SU-DHL-6 (cell line): Measurements from ENCODE around the gene NUTF2.

Experiments used
- H2AFZ ChIP-seq: fragments of 200-600 bp; sonication (generic); 2 replicates; pipeline ENCODE4 v1.6.1; 2014; ENCODE audit warnings: low read depth, mild to moderate bottlenecking, moderate library complexity, mixed read lengths, antibody characterized with exemption, low read length; ENCODE audit not compliant: severe bottlenecking
- H3F3A ChIP-seq: fragments of 200-600 bp; shearing (Covaris generic); 2 replicates; pipeline ENCODE4 v1.6.0; 2016; ENCODE audit warnings: antibody characterized with exemption, mild to moderate bottlenecking; ENCODE audit not compliant: insufficient read depth
- H3K27ac ChIP-seq: fragments of 200-600 bp; sonication (generic); 2 replicates; pipeline ENCODE4 v1.5.1; 2016; ENCODE audit warnings: low read depth, mild to moderate bottlenecking, low read length, moderate library complexity, mixed read lengths
- H3K27me3 ChIP-seq: fragments of 200-600 bp; sonication (generic), shearing (Covaris generic); 2 replicates; pipeline ENCODE4 v1.6.0; 2014; ENCODE audit warnings: mild to moderate bottlenecking, low read length
- H3K36me3 ChIP-seq: fragments of 200-600 bp; sonication (generic); 2 replicates; pipeline ENCODE4 v1.6.1; 2014; ENCODE audit warnings: mild to moderate bottlenecking, low read length, mixed read lengths
- H3K4me2 ChIP-seq: fragments of 300-600, 200-600 bp; shearing (Covaris generic), sonication (generic); 2 replicates; pipeline ENCODE4 v1.6.0; 2014; ENCODE audit warnings: low read length, low read depth, mild to moderate bottlenecking; ENCODE audit not compliant: poor library complexity, severe bottlenecking
- H3K4me3 ChIP-seq: fragments of 200-600 bp; sonication (generic); 2 replicates; pipeline ENCODE4 v1.5.1; 2014; ENCODE audit warnings: antibody characterized with exemption, low read length, mild to moderate bottlenecking, mixed read lengths; ENCODE audit not compliant: insufficient read depth, poor library complexity, severe bottlenecking
- H3K79me2 ChIP-seq: fragments of 200-600 bp; sonication (generic); 2 replicates; pipeline ENCODE4 v1.6.1; 2014; ENCODE audit warnings: mild to moderate bottlenecking, low read length, moderate library complexity; ENCODE audit not compliant: insufficient read depth
- H3K9ac ChIP-seq: fragments of 200-600 bp; sonication (generic); 2 replicates; pipeline ENCODE4 v1.7.0; 2014; ENCODE audit warnings: mild to moderate bottlenecking, low read length
- H3K9me2 ChIP-seq: fragments of 200-600 bp; sonication (generic); replicated peaks from 2 replicates; pipeline ENCODE4 v1.6.1; 2014; ENCODE audit warnings: low read length; ENCODE audit not compliant: insufficient read depth
- H3K9me3 ChIP-seq: fragments of 200-600 bp; sonication (generic); 2 replicates; pipeline ENCODE4 v1.6.1; 2014; ENCODE audit warnings: low read length, mixed read lengths; ENCODE audit not compliant: insufficient read depth
- H4K20me1 ChIP-seq: fragments of 200-600 bp; sonication (generic); 2 replicates; pipeline ENCODE4 v1.6.1; 2014; ENCODE audit warnings: low read depth, mild to moderate bottlenecking, antibody characterized with exemption, low read length, moderate library complexity, mixed read lengths
- EZH2phosphoT487 ChIP-seq: fragments of 200-600 bp; sonication (generic), shearing (Covaris generic); conservative IDR thresholded peaks from 2 replicates; pipeline ENCODE4 v1.6.1; 2018; ENCODE audit warnings: mild to moderate bottlenecking, antibody characterized with exemption, low read length, moderate library complexity, mixed read lengths
- TF ChIP-seq, protein P1 (sequence below): fragments of 200-600 bp; sonication (generic); IDR thresholded peaks from one replicate; pipeline ENCODE4 v1.5.1; 2017; ENCODE audit warnings: antibody characterized with exemption, mild to moderate bottlenecking, low read length, moderate library complexity; ENCODE audit not compliant: insufficient read depth, poor library complexity, severe bottlenecking

The NUTF2 gene

DNA sequence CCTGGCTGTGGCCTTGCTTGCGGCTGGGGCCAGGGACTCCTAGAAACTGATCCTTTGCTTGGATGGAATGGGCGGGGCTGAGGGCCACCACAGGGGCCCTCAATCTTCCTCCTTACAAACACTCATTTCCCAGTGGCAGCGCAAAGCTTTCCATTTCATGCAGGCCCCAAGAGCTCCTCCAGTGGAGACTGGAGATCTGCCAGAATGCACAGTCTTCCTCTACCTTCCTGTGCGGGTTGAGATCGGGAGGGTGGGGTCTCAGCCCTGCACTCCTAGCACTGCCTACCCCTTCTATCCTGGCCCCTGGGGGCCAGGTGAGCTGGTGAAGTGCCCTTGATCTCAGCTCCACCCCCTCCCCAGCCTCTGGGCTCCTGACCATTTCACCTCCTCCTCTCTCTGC, 39.7 kb downstream of the NUTF2 start:
- H3K27ac ChIP-seq = no peak overlapping the region
- no peaks in the 10 kb centered on the region for H3K9me2 ChIP-seq
- H3K4me3 ChIP-seq = no peak overlapping the region
- H3K4me2 ChIP-seq = no peak overlapping the region
- no peaks in the 10 kb centered on the region for H3K79me2 ChIP-seq
- H3K36me3 ChIP-seq = no peaks in the 10 kb centered on the region
- H3K9ac ChIP-seq = no peak overlapping the region
- H3K9me3 ChIP-seq = no peaks in the 10 kb centered on the region
- no peaks in the 10 kb centered on the region for H4K20me1 ChIP-seq
- H2AFZ ChIP-seq = no peak overlapping the region
- TF ChIP-seq, protein P1, sequence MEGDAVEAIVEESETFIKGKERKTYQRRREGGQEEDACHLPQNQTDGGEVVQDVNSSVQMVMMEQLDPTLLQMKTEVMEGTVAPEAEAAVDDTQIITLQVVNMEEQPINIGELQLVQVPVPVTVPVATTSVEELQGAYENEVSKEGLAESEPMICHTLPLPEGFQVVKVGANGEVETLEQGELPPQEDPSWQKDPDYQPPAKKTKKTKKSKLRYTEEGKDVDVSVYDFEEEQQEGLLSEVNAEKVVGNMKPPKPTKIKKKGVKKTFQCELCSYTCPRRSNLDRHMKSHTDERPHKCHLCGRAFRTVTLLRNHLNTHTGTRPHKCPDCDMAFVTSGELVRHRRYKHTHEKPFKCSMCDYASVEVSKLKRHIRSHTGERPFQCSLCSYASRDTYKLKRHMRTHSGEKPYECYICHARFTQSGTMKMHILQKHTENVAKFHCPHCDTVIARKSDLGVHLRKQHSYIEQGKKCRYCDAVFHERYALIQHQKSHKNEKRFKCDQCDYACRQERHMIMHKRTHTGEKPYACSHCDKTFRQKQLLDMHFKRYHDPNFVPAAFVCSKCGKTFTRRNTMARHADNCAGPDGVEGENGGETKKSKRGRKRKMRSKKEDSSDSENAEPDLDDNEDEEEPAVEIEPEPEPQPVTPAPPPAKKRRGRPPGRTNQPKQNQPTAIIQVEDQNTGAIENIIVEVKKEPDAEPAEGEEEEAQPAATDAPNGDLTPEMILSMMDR = no peak
- TF ChIP-seq EZH2phosphoT487 = no peak
- H3K27me3 ChIP-seq = no peaks in the 10 kb centered on the region
- H3F3A ChIP-seq = no peaks in the 10 kb centered on the region; the same call in 1 of the 2 replicates

DNA sequence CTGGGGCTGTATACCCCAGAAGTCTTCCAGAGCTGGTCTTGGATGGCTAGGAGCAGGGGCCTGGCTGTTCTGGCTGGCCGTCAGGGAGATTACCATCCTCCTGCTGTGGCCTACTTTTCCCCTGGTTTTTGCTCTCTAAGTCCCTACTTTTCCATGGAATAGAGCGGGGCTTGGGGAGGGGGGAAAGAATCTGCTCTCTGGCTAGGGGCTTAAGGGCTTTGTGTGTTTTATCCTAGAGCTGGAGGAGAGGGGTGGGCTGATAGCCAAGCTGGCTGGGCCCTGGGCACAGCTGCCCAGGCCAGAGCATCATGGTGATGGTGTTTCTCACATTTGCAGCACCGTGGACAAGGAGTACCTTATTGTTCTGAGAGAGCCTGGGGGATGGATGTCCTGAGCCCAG, 41.6 kb downstream of the NUTF2 start:
- no peaks in the 10 kb centered on the region for H4K20me1 ChIP-seq
- H3K79me2 ChIP-seq = no peaks in the 10 kb centered on the region
- H3K27me3 ChIP-seq = no peaks in the 10 kb centered on the region
- H3K4me3 ChIP-seq = no peak overlapping the region
- H3K36me3 ChIP-seq = no peaks in the 10 kb centered on the region
- H3F3A ChIP-seq = no peaks in the 10 kb centered on the region; the same call in 1 of the 2 replicates
- H3K27ac ChIP-seq = no peak overlapping the region
- no peaks in the 10 kb centered on the region for H3K9me2 ChIP-seq
- no peak overlapping the region for H3K4me2 ChIP-seq
- no peaks in the 10 kb centered on the region for H3K9me3 ChIP-seq
- no peak overlapping the region for H3K9ac ChIP-seq
- TF ChIP-seq, protein P1 = no peak
- TF ChIP-seq EZH2phosphoT487 = no peak
- H2AFZ ChIP-seq = no peak overlapping the region

DNA sequence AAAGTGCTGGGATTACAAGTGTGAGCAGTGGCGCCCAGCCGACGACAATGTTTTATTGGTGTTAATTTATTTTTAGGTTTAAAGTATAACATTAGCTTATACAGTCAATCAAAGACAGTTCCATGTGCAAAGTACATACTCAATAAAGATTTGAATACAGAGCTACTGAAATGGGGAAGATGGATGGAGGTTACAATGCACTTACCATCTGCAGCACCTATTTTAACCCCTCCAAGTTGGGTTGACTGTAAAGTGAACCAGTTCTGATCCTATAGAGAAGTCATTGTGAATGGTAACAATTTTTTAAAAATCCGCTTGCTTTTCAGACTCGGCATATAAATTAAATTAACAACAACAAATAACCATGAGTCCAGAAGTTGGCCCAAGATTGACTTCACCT, 45.6 kb downstream of the NUTF2 start:
- H3K79me2 ChIP-seq = peaks cover 14% of the 10 kb centered on the region
- no peak for TF ChIP-seq EZH2phosphoT487
- TF ChIP-seq, protein P1 = no peak
- peak overlapping the region; percentile 59 for H3K4me3 ChIP-seq
- H3K9me2 ChIP-seq = no peaks in the 10 kb centered on the region
- H3K27ac ChIP-seq = peak overlapping the region; percentile 20; the same call in 1 of the 2 replicates
- no peaks in the 10 kb centered on the region for H3K27me3 ChIP-seq
- H3K9me3 ChIP-seq = no peaks in the 10 kb centered on the region
- peak overlapping the region; percentile 81 for H2AFZ ChIP-seq
- no peaks in the 10 kb centered on the region for H3K36me3 ChIP-seq
- no peaks in the 10 kb centered on the region; the same call in 1 of the 2 replicates for H3F3A ChIP-seq
- H4K20me1 ChIP-seq = no peaks in the 10 kb centered on the region
- peak overlapping the region; percentile 76 for H3K9ac ChIP-seq
- peak overlapping the region; percentile 93 for H3K4me2 ChIP-seq
